Epithelial cell of proximal tubule (primary cell): ENCODE results near the gene PDE4D. TPM values are rescaled to one million over a fixed set of nuclear protein-coding genes. Genes with fewer than 3 reads are reported as not detected.
A peak's percentile ranks its signal among the peaks of the same experiment; 100 is the strongest.
"Not testable (repeated sequence)": the region's sequence is repeated elsewhere in the genome, so short reads cannot be mapped to it uniquely, and the experiment has no call there.

Experiments
- DNase-seq: peaks from one replicate; pipeline ENCODE4 v3.0.0-alpha.2; 2011; ENCODE audit warnings: low read depth
- H3K4me3 ChIP-seq: 2 replicates; pipeline ENCODE4 v1.5.1; 2011; ENCODE audit warnings: low read depth, mild to moderate bottlenecking, low read length
- total RNA-seq: library from RNA; depleted of rRNA; stranded (reverse); fragments of >200 nt; gene quantifications from 2 replicates; pipeline ENCODE4 v1.2.3, GENCODE V29; 2015
- TF ChIP-seq, protein P1 (sequence below): conservative IDR thresholded peaks from 2 replicates; pipeline ENCODE4 v1.5.1; 2012; ENCODE audit warnings: low read depth, mild to moderate bottlenecking, low read length

PDE4D gene
- total RNA-seq, 1 donor from 2014 or later: 18.4 TPM

DNA sequence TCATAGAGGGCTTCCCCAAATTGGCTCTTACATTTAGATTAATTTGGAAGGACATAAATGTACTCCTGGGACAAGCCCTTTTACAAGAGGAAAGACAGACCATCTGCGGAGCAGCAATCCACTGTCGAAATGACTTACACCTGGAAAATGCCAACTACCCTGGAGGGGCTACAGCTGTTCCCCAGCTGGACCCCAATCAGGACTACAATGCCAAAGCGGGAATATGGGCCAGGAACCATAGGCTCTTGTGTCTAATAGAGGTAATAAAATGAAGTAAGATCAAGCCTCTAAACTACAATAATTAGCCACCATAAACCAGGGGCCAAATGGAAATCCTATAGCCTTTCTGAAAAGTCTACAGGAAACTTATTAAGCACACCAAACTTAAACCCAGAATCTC is 581.3 kb downstream of the PDE4D start:
- no peak for DNase-seq
- TF ChIP-seq, protein P1, sequence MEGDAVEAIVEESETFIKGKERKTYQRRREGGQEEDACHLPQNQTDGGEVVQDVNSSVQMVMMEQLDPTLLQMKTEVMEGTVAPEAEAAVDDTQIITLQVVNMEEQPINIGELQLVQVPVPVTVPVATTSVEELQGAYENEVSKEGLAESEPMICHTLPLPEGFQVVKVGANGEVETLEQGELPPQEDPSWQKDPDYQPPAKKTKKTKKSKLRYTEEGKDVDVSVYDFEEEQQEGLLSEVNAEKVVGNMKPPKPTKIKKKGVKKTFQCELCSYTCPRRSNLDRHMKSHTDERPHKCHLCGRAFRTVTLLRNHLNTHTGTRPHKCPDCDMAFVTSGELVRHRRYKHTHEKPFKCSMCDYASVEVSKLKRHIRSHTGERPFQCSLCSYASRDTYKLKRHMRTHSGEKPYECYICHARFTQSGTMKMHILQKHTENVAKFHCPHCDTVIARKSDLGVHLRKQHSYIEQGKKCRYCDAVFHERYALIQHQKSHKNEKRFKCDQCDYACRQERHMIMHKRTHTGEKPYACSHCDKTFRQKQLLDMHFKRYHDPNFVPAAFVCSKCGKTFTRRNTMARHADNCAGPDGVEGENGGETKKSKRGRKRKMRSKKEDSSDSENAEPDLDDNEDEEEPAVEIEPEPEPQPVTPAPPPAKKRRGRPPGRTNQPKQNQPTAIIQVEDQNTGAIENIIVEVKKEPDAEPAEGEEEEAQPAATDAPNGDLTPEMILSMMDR: no peak
- no peak overlapping the region for H3K4me3 ChIP-seq

DNA sequence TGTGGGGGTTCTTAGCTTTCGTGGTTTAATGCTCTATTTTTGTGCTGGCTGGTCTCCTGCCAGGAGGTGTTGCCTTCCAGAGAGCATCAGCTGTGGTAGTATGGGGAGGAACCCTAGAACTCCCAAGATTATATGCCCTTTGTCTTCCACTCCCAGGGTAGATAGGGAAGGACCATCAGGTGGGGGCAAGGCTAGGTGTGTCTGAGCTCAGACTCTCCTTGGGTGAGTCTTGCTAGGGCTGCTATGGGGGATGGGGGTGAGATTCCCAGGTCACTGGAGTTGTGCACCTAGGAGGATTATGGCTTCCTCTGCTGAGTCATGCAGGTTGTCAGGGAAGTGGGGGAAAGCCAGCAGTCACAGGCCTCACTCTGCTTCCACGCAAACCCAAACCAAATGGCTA is 584.8 kb downstream of the PDE4D start:
- not testable (repeated sequence) for DNase-seq, H3K4me3 ChIP-seq

DNA sequence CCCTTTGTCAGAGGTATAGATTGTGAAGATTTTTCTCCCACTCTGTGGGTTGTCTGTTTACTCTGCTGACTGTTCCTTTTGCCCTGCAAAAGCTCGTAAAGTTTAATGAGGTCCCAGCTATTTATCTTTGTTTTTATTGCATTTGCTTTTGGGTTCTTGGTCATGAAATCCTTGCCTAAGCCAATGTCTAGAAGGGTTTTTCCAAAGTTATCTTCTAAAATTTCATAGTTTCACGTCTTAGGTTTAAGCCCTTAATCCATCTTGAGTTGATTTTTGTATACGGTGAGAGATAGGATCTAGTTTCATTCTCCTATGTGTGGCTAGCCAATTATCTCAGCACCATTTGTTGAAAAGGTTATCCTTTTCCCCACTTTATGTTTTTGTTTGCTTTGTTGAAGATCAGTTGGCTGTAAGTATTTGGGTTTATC is 590.2 kb downstream of the PDE4D start:
- DNase-seq, H3K4me3 ChIP-seq: not testable (repeated sequence)

DNA sequence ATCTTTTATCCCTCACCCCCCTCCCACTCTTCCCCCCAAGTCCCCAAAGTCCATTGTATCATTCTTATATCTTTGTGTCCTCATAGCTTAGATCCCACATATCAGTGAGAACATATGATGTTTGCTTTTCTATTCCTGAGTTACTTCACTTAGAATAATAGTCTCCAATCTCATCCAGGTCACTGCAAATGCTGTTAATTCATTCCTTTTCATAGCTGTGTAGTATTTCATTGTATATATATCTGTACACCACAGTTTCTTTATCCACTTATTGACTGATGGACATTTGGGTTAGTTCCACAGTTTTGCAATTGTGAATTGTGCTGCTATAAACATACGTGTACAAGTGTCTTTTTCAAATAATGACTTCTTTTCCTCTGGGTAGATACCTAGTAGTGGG is 591.0 kb downstream of the PDE4D start:
- not testable (repeated sequence) for DNase-seq, H3K4me3 ChIP-seq

DNA sequence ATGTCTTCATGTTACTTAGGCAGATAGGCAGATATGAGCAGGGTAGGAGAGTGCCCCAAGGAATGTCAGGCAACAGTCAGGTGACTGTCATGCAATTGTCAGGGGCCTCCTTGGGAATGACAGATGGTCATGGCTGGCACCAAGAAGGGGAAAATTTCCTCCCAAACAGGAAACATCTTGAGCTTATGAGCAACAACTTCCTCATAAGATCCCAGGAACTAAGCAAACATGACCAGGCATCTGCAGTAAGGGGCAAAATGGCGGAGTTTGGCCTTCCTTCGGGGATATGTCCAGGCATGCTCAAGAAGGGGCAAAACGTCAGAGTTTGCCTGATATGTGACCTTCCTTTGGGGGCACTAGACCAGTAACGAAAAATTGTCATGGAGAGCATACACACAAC is 591.8 kb downstream of the PDE4D start:
- DNase-seq: no peak
- no peak overlapping the region for H3K4me3 ChIP-seq
- TF ChIP-seq, protein P1: no peak

DNA sequence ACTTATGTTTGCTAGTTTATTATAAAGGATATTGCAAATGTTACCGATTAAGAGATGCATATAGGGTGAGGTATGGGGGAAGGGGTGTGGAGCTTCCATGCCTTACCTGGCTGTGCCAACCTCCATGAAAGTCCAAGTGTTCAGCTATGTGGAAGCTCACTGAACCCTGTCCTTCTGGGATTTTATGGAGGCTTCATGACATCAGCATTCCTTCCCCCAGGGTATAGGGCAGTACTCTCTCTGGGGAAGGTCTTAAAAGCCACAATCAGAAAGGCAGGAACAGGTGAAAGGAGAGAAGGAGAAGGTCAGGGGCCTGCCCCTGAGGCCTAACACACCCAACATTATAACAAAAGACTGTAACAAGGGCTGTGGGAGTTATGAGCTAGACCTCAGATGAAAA is 592.6 kb downstream of the PDE4D start:
- TF ChIP-seq, protein P1: no peak
- no peak overlapping the region for H3K4me3 ChIP-seq
- no peak for DNase-seq

DNA sequence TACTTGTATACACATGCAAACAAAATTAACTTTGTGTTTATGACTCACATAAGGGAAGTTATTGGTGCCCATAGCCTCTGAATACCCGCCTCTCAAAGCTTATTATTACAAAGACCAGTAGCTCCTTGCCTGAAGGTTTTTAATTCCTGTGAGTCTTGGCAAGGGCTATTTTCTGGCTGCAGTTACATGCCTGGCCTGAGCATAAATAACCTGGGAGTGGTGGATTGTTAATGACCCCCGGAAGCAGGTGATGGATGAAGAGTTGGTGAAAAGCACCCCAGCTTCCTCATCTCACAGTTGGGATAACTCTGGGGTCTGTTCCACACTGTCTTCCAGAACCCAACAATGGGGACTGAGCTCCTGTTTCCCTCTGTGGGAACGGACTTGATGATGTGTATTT is 594.5 kb downstream of the PDE4D start:
- H3K4me3 ChIP-seq: no peak overlapping the region
- TF ChIP-seq, protein P1: no peak
- no peak for DNase-seq

DNA sequence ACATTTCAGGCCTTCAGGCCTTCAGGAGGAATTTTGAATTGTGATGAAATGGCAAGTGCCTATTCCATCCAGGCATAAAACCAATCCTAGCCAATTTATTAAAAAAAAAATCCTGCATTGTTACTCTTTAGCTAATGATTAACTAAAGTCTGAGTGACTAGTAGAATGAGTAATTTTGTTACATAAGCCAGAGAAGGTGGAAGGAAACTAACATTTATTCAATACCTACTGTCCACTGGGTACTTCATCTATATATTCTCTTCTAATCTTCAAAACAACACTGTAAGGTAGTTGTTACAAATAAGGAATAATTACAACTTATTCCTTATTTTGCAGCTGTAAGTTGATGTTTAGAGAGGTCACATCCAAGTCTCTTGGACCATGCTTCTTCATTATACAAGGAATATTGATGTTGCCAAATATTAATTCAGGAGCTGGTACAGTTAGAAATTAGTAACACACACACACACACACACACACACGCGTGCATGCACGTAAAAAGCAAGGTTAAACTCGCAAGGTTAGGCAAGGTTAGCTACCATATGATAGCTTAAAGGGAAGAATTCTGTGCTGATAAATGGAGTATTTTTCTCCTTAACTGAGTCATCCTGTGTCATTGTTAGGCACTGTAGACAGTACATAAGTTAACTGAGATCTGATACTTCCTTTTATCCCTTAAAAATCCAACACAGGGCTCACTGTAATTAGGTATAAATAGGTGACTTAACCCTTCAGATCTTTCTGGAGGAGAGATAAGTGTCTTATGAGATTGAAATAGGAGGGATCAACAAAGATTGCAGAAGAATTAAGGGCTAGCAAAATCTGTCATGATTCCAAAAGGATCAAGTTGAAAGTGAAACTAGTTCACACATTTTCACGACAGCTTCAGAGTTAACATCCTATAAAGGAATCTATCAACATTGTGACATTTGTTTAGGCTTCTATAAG is 596.9 kb downstream of the PDE4D start:
- peak; percentile 83 for DNase-seq
- TF ChIP-seq, protein P1: no peak
- peak overlapping the region; percentile 49 for H3K4me3 ChIP-seq
